Retina (tissue), 1 donor: ENCODE data around the gene GIT1.
A peak's percentile ranks its signal among the peaks of the same experiment; 100 is the strongest.
"Not testable (repeated sequence)": the region's sequence is repeated elsewhere in the genome, so short reads cannot be mapped to it uniquely, and the experiment has no call there.

Experiments
- DNase-seq: peaks from one replicate; pipeline ENCODE4 v3.0.0-alpha.2; 2016

Gene GIT1

DNA sequence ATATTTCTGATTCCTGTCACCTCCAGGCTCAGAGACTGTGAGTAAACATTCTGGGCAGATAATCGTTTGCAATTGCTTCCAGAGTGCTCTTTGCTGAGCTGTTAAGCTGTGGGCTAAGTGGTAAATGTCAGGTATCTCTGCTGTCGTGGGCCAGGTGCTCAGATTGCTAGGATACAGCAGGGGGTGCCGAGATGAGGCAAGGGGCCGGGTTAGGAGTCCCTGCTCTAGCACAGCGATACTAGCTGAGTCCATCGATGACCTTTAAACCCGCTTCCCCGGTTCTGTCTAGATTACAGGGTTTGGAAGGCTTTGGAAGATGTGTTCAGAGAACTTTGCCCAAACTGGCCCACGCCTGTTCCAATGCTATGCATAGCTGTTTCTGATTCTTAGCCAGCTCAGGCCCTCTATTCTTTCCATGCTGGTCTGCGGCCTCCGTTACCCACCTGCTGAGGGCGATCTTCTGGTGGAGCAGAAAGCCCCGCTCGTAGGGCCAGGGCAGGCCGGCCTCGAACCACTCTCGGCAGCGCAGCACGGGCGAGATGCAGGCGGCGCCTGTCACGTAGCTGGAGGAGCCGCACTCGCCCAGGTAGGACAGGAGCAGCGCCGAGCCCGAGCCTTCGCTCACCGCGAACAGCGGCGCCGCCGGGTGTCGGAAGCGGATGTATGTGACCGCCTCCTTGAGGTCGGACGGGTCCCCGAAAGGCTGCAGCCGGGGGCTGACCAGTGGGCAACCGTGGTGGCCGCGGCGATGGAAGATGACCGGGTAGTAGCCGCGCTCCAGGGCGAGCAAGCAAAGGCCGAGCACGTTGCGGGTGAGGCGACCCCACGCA is 23.6 kb downstream of the GIT1 start:
- peak; percentile 74 for DNase-seq

DNA sequence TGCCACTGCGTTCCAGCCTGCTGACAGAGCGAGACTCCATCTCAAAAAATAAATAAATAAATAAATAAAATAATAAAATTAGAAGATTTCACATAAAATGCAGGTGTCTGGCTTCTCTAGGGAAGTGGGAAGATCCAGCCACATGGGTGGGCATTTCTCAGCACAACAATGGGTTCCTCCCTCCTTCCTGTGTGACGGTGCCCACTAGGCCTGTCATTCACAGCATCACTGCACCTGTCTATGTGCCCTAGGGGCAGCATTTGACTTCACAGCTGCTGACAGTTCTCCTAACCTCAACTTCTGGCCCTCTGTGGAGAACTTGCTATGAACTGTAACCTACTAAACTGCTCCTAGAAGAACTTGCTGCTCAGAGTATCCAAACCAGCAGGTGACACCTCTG is 25.6 kb downstream of the GIT1 start:
- no peak for DNase-seq

DNA sequence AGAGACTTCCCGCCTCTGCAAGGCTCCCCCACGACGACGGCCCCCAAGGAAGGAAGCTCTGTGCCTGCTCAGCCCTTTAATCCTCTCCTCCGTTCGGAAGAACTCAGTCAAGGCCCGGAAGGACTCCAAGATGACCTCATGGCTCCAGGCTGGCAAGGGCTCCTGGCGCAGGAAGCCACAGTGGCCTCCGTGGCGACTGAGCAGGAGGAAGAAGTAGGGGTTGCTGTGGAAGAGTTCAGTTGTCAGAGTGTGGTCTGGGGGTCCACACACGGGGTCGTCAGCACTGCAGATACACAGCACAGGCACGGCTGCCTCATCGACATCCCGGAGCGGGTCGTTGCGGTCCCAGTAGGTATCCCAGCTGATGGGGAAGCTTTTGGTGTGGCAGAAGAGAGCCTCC is 26.8 kb downstream of the GIT1 start:
- no peak for DNase-seq

DNA sequence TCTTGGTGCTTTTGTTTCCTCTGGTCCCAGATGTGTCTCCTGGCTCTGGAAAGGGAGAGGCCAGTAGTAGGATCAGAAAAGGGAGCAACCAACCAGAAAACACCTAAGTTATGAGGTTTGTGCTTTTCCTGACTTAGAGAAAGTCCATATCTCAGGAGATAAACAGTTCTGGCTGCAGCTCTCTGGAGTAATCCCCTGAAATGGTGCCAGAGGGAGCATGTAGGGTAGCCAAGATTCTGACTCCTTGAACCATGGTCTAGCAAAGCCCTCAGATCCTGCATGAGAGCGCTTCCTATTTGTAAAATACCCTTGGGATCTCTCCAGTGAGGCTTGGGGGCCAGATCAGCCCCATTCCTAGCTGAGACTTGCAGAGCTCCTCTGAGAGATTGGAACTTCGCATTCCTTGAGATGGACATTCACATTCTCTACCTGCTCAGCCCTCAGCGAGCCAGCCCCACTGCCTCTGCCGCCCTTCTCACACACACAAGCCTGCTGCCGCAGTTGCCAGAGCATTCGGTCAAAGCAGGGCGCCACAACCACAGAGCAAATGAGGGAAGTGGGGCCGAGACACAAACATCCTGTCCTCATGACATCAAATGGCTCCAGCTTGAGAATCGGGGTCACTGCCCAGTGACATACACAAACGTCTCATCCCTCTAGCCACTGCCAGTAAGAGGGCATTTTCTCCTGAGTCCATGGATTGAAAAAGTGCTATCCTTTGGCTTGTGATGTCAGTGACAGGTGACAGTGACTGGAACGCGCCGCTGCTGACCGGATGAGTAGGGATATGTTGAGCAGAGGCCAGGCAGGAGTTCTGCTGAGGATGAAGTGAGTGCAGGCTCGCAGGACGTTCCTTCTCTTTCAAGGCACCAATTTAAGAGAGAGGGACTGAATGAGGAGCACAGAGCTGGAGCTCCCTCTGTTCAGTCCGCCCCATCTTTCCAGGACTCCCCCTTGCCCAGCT is 27.6 kb downstream of the GIT1 start:
- no peak for DNase-seq

DNA sequence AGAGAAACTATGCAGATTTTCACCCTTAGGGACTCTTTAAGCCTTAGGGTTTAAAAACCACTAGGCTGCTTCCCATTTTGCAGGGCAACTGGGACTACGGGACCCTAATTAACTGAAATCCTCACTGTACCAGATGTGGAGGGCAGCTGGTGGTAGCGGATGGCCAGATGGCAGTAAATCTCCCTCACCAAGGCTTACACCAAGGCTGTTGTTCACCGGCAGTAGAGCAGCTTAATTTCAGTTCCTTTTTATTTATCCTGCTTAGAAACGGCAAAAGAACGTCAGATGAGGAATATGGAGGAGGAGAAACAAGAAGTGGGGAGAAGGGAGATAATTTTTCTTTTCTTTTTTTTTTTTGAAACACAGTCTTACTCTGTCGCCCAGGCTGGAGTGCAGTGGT is 29.1 kb downstream of the GIT1 start:
- no peak for DNase-seq

DNA sequence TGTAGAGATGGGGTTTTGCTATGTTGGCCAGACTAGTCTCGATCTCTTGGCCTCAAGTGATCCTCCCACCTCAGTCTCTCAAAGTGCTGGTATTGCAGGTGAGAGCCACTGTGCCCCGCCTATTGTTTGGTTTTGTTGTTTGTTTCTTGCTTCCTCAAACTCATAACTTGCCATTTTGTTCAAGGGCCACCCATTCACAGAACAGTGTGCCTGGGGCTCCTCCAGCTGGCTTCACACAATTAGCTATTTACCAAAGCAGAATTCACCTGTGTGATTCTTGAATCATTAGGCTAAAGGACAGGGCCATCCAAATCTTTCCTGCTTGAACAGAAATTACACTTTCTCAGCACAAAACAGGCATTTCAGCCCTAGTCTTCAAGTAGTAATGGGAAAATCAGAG is 29.8 kb downstream of the GIT1 start:
- DNase-seq, result no peak

DNA sequence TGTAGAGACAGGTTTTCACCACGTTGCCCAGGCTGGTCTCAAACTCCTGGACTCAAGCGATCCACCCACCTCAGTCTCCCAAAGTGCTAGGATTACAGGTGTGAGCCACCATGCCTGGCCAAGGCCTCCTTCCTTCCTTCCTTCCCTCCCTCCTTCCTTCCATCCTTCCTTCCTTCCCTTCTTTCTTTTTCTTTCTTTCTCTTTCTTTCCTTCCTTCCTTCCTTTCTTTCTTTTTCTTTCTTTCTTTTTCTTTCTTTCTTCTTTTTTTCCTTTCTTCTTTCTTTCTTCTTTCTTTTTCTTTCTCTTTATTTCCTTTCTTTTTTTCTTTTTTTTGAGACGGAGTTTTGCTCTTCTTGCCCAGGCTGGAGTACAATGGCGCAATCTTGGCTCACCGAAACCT is 31.3 kb downstream of the GIT1 start:
- DNase-seq, result not testable (repeated sequence)

- no peak for DNase-seq
These were observed 31.7 kb downstream of the GIT1 start for GRCh38 chr17:29557739-29558116.

DNA sequence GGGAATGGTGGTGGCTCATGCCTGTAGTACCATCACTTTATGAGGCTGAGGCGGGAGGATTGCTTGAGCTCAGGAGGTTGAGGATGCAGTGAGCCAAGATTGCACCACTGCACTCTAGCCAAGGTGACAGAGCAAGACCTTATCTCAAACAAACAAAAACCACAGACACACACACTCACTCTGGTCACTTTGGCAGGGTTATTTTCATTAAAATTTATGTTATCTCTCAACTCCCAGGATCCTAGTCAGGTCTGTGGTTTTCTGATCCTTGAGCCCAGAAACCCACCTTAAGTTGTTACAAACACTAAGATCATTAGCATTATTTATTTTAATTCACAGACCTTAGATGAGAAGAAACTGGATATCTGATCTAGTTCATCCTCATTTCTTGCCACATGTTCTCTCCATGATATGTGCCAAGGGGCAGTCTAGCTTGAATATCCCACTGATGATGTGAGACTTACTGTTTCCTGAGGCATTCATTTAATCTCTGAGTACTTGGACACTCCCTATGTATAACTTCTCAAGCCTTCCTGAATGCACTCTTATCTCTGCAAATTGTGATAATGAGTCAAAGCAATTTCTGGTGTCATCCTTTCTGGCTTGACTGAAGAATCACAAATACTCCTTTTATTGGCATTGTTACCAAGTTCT is 32.2 kb downstream of the GIT1 start:
- DNase-seq, result no peak

DNA sequence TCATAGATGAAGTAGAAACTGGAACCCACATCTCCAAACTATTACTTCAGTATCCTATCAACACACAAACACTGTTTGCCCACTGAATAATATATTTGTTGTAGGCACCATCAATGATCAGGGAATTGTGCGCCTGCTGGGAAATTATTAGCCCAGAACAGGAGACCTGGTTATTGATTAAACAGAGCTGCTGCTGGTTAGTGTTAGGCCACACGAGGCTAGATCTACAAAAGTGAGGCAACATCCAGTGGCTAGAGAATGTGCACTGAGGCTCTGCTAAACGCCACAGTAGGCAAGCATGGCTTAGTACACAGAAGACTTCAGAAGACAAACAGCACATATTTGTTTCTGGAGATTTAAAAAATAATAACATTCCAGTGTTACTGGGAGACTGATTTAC is 33.6 kb downstream of the GIT1 start:
- no peak for DNase-seq

- no peak for DNase-seq
These were observed 40.1 kb downstream of the GIT1 start for GRCh38 chr17:29549177-29549923.

DNA sequence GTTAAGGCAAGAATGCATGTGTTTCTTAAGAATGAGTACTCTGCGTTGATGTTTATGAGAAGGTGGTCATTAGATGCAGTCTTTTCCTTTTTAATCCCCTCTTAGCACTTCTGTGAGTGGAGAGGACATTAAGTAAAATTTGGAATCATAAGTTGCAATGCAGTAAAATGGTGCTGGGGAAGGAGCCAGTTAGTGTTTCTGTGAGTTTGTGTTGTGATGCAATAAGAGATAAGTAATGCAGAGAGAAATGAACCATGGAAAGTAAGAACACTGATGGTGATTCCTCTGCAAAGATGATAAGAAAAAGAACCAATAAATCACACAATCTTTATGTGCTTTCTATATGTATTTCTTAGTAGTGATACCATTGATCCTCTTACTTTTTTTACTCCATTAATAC is 42.6 kb downstream of the GIT1 start:
- DNase-seq, result no peak

- DNase-seq, result no peak
These were observed 43.4 kb downstream of the GIT1 start for GRCh38 chr17:29546085-29546484.

- DNase-seq, result no peak
These were observed 45.4 kb downstream of the GIT1 start for GRCh38 chr17:29544066-29544465.

GRCh38 chr17:29533976-29534375 is 55.5 kb downstream of the GIT1 start:
- DNase-seq, result no peak

- DNase-seq, result no peak
These were observed 63.1 kb downstream of the GIT1 start for GRCh38 chr17:29526322-29526721.

- no peak for DNase-seq
These were observed 64.8 kb downstream of the GIT1 start for GRCh38 chr17:29524692-29525091.
